Left hindlimb (tissue), 1 donor: ENCODE measurements around the gene RAB27A.
"Not testable (repeated sequence)": the region's sequence is repeated elsewhere in the genome, so short reads cannot be mapped to it uniquely, and the experiment has no call there.

Experiments
- DNase-seq: peaks from one replicate; pipeline ENCODE4 v3.0.0-alpha.2; 2018

The RAB27A gene

DNA sequence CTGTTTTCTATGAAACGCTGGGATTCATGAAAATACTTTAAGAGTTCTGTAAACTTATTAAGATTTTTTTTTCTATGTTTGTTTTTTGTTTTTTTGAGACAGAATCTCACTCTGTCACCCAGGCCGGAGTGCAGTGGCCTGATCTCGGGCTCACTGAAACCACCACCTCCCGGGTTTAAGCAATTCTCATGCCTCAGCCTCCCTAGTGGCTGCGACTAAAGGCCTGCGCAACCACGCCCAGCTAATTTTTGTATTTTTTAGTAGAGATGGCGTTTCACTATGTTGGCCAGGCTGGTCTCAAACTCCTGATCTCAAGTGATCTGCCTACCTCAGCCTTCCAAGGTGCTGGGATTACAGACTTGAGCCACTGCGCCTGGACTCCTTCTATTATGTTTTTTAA lies 39.7 kb downstream of the RAB27A start:
- not testable (repeated sequence) for DNase-seq

GRCh38 chr15:55248895-55249294 lies 40.7 kb downstream of the RAB27A start:
- no peak for DNase-seq

GRCh38 chr15:55247766-55248427 lies 41.7 kb downstream of the RAB27A start:
- no peak for DNase-seq

DNA sequence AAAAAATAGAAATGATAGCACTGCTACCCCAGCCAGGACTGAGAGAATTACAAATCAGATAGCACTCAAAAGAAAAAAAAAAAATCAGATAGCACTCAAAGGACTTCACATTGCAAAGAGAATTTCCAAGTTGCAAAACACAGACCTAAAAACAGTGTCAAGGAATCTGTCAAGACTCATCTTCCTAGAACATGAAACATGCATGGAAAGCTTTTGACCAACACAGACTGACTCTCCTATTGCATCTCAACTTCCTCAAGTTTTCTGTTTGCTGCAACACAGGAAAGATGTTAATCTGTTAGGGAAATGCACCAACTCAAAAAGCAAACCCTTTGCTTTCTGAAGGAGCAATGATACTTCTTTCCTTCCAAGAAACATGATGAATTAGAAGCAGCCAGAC lies 42.3 kb downstream of the RAB27A start:
- no peak for DNase-seq

- DNase-seq = no peak
Observed at GRCh38 chr15:55246567-55246966, 43.0 kb downstream of the RAB27A start.

DNA sequence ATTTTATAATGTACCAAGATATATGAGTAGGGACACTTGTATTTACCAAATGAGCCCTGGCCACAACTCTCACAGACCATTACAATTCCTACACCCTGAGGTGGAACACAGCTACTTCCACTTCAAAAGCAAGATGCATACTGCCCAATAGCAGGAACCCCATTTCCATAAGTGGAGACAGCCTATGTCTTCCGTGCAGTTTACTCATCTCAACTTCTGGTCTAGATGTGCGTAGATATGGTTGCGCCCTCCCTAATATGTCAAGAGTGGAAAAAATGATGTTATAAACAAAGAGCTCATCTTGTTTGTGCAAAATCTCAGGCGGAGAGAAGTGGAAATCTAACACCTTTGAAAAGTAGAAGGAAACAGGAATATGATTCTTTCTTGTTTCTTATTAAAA lies 44.6 kb downstream of the RAB27A start:
- DNase-seq = no peak

- DNase-seq = no peak
Observed at GRCh38 chr15:55241891-55242290, 47.7 kb downstream of the RAB27A start.

DNA sequence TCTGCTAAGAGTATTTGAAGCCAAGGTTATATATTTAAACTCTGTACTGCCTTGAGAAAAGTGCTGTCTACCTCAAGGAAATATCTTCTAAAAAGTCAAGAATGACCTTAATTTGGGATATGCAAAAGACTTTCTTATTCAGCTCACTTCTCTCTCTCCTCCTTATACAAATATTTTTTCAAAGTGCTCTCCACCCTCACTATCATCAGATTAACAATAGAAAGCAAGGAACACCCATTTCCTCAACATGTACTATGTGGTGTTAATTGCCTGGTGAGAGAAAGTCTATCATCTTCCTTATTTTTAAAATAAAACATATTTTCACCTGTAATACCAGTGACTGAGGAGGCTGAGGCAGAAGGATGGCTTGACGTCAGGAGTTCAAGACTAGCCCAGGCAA lies 48.4 kb downstream of the RAB27A start:
- no peak for DNase-seq

DNA sequence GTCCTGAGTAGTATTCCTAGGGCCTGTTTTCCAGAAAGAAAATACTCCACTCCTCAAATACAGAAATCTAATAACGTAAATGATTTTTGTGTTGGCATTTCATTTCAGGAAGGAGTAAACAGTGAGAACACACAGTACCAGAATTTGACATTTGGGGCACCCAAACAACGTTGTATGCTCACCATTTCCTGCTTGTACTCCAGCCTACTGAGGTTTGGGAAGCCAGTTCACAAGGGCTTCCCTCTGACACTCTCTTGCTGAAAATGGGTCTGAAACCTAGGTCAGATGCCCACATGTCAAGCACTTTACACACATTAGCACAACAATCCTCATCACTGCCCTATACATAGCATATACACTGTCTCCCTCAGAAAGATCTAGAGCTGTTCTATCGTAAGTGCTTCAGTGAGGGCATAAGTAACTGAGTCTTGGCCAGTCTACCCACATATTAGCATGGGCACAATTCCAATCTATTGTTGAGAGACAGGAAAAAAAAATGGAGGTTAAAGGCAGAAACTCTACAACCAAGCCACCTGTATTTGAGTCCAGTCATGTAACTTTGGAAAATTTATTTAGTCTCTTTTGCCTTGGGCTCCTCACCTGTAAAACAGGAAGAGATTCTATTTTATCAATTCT lies 49.4 kb downstream of the RAB27A start:
- DNase-seq = no peak

GRCh38 chr15:55239440-55240124 lies 50.0 kb downstream of the RAB27A start:
- no peak for DNase-seq

DNA sequence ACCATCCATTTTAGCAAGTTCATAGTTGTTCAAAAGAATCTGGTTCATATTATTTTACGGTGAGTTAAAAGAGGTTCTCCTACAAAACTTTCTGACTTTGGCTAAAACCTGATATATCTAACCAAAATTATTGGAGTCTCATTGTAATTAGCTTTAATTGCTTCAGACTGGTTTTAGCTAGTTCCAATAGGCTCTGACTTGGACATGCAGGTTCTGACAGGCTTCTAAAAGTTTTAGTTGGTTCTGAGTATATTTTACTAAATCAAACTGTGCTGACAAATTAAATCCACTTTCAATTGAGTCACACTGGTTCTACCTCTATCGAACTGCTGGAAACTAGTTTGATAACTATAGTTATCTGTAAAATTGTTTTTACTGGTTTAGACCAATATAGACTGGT lies 50.7 kb downstream of the RAB27A start:
- no peak for DNase-seq

GRCh38 chr15:55237219-55238130 lies 52.1 kb downstream of the RAB27A start:
- DNase-seq = no peak

- DNase-seq = no peak
Observed at GRCh38 chr15:55235546-55236036, 54.0 kb downstream of the RAB27A start.

DNA sequence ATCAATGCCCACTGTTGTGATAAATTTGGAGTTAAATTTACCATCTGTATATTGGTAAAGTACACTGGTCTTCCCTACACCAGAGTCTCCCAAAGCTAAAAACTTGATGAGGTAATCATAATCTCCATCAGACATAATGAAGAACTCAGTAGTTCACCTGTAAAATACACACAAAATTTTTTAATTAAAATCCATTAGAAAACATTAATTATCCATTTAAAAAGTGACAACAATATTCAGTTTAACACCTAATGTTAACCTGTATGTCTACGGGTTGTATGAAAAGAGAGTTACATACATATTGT lies 54.9 kb downstream of the RAB27A start:
- no peak for DNase-seq

- DNase-seq = no peak
Observed at GRCh38 chr15:55234104-55234799, 55.4 kb downstream of the RAB27A start.

GRCh38 chr15:55231455-55231854 lies 58.2 kb downstream of the RAB27A start:
- no peak for DNase-seq

GRCh38 chr15:55230953-55231352 lies 58.7 kb downstream of the RAB27A start:
- no peak for DNase-seq

DNA sequence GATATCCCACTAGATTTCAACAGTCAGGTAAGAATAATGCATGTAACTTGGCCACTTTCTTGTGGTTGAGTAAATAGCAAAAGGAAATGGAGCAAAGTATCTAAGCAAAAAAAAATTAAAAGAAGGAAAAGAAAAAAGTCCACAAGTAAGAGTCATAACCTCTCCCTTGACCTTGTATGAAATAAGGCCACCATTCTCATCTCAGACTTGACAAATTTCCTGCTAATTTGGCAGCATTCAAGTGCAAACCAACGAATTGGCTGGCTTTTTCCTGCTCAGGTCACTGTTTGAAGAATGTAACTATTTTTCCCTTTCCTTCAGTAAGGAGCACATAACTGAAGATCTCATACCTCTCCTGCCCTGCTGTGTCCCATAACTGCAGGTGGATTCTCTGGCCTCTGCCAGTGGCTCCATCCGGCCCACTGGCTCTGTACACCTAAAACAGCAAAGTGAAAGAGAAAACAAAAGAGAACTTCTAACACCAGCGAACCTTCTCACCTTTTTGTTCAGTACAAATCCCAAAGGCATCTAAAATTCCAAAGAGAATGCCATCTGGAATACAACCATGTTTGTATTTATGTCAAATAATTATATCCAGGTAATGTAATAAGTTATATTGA lies 59.5 kb downstream of the RAB27A start:
- no peak for DNase-seq

- no peak for DNase-seq
Observed at GRCh38 chr15:55226127-55226526, 63.5 kb downstream of the RAB27A start.

GRCh38 chr15:55224892-55225291 lies 64.7 kb downstream of the RAB27A start:
- no peak for DNase-seq

GRCh38 chr15:55222588-55222987 lies 67.0 kb downstream of the RAB27A start:
- DNase-seq = no peak
